ACHN (cell line): ENCODE results near the gene PTPN3.

Experiments used
- DNase-seq: peaks from one replicate; pipeline ENCODE4 v3.0.0-alpha.2; 2015
- in situ Hi-C: cut with HindIII; loops from 2 replicates; pipeline ENCODE4 v1.10.0; 2017; ENCODE audit warnings: low sequenced_read_pairs, low pct_ligation_motif_present, low pct_unique_long_range_greater_than_20kb

The PTPN3 gene

GRCh38 chr9:109479822-109480221 lies 18.3 kb downstream of the PTPN3 start:
- in situ Hi-C loops, result no loop called here
- DNase-seq, result no peak

DNA sequence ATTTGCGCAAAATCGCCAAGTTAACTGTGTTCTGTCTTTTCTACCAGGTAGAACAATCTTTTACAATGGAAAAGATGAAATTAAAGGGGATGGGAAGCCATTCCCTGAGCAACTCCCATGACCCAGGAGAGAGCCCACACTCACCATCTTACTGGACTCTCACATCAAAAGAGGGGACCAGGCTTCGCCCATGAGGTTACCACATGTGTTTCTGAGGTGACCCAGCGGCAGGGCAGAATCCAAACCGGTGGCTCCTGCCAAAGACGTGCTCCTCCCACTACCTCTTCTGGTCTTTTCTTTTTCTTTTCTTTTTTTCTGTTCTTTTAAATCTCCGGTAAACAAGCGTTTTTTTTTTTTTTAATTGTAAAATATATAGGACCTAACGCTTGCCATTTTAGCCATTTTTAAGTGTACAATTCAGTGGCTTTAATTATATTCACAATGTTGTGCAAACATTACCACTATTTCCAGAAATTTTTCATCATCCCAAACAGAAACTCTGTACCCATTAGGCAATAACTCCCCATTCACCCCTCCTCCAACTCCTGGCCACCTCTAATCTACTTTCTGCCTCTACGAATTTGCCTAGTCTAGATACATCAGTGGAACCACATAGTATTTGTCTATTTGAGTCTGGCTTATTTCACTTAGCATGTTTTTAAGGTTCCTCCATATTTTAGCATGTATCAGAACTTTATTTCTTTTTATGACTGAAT lies 19.3 kb downstream of the PTPN3 start:
- in situ Hi-C loops, result no loop called here
- no peak for DNase-seq

DNA sequence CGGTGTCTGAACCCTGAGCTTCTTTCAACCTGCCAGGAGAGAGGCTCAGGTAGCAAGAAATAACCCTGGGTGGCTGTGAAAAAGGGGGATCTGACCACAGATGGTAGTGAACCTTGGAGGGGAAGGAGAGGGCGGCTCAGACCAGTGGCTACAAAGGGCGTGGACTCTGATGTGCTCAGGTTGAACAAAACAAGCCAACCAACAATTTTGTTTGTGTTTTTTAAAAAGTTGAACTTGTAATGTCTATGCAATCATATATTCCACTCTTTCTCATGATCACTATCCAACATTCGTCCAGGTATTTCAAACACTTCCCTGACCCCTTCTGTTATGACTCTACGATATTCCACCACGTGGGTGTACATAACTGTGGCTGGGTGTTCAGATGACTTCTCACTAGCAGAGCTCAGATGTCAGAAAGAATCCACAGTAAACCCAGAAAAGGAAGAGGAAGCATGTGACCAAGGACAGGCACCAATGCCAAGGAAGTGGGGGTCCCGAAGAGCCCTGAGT lies 20.0 kb downstream of the PTPN3 start:
- DNase-seq, result no peak
- in situ Hi-C loops, result no loop called here

DNA sequence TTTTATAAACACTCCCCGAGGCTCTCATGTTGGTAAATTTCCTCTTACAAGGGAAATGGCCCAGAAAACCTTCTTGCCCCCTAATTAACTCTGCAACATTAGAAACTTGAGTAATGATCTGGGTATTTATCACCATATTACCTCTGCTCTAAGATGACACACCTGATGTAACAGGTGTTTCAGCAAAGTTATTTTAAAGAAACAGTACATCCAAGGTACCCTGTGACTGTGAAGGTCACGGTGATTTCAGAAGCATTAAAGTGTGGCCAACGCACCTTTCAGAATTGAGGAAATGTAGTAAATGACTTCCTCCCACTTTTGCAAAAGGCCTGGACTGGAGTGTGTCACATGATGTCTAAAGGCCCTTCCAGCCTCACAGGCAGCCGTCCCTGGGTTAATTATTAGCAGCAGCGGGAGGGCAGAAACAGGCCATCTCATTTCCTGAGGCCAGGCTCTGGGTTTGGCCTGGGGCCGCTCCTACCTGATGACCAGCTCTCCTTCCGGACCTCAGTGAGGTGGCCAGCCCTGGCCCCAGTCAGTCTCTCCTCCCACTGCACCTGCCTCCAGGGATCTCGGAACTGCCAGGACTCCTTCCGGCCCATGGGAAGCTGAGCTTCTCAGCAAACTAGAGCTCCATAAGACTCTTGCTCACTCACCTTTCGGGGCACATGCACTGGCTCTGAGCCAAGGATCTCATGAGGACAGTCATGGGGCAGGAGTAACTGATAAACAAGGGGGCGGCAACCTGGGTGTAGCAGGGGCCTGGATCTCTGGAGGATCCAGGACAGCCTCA lies 20.7 kb downstream of the PTPN3 start:
- DNase-seq, result peak; percentile 94
- in situ Hi-C loops, result no loop called here

DNA sequence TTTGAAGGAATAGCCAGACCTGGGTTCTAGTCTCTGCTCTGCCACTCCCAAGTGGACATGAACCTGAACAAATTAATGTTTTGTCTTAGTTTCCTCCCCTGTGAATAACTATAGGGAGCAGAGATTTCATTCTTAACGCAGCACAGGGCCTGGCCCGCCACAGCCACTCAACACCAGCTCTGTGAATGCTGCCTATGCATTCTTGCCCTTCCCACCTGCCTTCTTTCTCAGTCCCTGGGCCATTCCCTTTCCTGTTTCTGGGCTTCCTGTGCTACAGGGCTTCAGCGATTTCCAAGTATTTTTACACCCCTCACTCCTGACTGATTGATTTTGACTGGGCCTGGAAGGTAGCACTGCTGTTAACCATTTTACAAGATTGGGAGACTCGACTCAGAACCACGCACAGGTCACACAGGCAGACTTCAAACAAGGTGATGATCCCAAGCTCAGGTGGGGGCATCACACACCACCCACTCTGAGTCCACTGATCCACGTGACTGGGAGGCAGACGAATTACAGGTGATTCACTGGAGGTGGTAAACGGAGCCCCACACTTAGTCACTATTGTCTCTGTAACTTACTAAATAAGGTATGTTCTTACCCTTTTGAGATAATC lies 21.4 kb downstream of the PTPN3 start:
- in situ Hi-C loops, result no loop called here
- no peak for DNase-seq

DNA sequence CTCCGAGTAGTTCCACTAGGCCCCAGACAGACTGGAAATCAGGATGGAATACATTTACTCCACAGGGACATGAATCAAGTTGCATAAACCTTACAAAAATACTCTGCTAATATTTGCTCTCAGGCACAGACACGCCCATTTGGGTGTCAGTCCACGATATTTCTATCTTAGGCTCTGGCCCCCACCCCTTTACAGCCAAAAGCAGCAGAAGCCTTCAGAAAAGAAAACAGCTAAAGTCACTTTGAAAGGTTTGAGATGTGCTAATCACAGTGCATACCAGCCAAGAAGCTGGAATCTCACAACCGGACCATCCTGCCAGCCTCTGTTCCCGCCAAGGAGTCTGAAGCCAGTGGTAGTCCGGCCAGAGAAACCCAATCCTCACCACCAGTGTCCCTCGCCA lies 22.6 kb downstream of the PTPN3 start:
- no peak for DNase-seq
- in situ Hi-C loops, result no loop called here

DNA sequence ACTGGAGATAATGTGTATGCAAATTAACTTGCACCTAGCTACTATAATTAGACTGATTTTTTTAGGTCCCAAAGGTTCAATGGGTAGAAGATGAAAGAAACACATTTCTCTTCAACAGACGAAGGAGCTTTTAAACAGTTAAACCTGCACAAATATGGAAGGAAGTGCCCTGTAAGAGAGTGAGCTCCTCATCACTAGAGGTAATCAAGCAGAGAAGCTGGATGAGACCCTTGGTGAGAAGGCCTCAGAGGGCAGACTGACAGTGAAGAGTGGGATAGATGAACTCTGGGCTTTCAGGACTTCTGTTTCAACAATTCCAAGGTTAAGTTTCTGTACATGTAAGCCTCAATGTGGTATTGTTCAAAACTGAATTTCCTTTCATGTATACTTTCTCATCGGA lies 23.2 kb downstream of the PTPN3 start:
- in situ Hi-C loops, result no loop called here
- no peak for DNase-seq

GRCh38 chr9:109474170-109474569 lies 23.9 kb downstream of the PTPN3 start:
- DNase-seq, result no peak
- in situ Hi-C loops, result no loop called here

DNA sequence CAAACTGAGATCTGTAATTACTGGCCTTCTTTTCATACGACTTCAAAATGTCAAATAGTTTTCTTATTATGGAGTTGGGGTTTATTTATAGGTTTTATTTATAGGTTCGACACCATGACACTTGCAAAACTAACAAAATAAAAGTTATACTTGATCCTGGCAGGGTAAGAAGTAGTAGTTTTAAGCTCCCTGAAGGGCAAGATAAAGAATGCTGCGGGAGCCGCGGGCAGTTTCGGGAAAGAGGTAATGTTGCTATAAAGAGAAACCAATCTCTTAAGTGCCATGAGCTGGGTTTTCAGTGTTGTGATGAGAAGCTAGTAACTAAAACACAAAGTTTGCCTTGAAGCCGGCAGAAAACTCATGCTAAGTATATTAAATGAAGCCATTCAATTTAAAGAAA lies 24.8 kb downstream of the PTPN3 start:
- in situ Hi-C loops, result no loop called here
- no peak for DNase-seq

GRCh38 chr9:109471475-109472393 lies 26.4 kb downstream of the PTPN3 start:
- in situ Hi-C loops, result no loop called here
- no peak for DNase-seq

DNA sequence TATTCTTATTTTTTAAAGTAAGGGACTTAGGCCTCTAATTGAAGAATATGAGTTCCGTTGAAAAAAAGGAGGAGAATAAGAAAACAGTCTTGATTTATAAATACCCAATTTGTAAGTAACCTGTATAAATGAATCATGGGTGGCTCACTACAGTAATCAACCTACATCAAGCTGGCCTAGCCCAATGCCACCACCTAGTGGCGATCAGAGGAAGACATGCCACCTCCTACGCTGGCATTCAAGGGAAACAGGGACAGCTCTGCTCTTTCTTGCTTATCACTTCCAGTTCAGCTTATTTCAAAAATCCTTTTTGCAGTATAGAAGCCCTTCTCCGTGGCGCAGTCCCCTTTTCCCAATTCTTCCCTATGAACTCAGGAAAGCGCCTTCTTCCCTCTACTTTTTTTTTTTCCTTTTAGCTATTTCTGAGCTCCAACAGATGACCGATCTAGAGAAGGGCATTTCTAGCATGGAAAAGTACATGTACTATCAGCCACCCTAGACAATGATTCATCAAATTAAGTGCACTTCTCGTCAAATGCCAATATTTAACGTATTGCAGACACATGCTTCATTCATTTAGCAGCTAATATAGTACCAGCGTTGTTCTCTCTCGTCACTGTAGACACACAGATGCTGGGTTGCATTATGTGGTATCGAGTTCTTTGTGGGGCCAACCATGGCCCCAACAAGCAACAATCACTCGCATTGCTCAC lies 28.3 kb downstream of the PTPN3 start:
- in situ Hi-C loops, result no loop called here
- peak; percentile 69 for DNase-seq

GRCh38 chr9:109468927-109469326 lies 29.2 kb downstream of the PTPN3 start:
- in situ Hi-C loops, result no loop called here
- DNase-seq, result no peak

DNA sequence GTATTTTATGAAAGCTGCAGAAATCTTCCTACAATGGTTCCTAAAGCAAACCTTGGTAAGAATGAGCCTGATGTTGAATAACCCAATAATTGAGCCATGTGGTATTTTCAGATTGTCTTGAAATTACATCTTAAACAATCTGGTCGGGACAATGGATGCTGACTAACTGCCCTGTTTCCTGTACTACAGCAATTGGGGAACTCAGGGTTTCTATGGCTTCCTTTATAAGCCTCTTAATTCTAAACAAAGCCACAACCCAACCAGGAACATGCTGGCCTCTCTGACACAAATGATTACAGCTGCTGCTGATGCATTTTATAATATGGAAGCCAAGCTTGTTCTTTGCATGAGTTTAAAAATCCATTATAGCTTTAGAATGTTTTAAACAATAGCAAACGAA lies 30.2 kb downstream of the PTPN3 start:
- in situ Hi-C loops, result no loop called here
- DNase-seq, result no peak

- no peak for DNase-seq
- in situ Hi-C loops, result no loop called here
Observed at GRCh38 chr9:109466623-109467590, 31.2 kb downstream of the PTPN3 start.

DNA sequence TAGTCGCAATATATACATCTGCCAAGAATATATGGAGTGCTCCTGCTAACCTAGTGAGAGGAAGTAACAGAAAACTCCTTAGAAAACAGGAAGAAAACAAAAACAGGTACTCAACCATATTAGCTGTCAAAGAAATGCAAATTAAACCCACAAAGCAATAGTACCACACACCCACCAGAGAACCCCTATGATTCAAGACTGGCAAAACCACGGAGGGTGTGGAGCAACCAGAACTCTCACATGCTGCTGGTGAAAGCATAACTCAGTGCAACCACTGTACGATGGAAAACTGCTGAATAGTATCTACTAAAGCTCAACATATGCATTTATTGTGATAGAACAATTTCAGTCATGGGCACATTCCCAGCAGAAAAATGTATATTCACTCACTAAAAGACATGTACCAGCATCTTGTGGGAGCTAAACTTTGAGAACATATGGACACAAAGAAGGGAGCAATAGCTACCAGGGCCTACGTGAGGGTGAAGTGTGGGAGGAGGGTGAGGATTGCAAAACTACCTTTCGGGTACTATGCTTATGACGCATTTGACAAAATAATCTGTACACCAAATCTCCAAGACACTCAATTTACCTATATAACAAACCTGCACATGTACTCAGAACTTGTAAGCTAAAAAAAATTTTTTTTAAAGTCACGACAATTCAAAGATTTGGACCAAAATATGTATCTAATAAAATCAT lies 34.0 kb downstream of the PTPN3 start:
- DNase-seq, result no peak
- in situ Hi-C loops, result no loop called here

DNA sequence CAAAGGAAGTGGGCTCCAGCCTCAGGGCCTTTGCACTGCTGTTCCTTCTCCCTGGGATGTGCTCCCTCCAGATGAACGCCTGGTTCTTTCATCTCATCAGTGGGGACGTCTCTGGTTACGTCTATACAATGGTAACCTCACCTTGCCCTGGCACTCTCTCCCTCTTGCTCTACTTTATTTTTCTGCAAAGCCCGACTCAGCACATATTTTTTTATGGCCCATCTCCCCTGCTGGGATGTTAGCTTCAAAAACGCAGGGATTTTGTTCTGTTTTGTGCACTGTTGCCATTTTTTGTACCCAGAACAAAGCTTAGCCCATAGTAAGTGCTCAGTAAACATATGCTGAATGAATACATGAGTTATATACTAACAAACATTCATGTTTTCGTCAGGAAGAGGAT lies 37.5 kb downstream of the PTPN3 start:
- in situ Hi-C loops, result no loop called here
- DNase-seq, result no peak
